ENCODE results near the gene FSTL5. TPM values are rescaled to one million over a fixed set of nuclear protein-coding genes. Genes with fewer than 3 reads are reported as not detected.

Gene FSTL5
- total RNA-seq, 1 experiment from 2014 or later, result 1.9 TPM

DNA sequence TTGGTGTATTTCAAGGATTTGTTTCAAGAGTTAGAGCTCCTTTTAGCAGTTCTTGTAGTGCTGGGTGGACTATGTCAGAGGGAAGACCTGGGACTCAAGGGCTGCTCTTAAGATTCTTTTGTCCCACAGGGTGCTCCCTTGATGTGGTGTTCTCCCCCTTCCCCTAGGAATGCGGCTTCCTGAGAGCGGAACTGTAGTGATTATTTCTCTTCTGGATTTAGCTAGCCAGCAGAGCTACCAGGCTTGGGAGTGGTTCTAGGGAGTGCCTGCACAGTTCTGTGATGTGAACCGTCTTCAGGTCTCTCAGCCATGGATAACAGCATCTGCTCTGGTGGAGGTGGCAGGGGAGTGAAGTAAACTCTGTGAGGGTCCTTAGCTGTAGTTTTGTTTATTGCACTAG lies 336.8 kb downstream of the FSTL5 start:
- Mint-ChIP-seq H3K27me3 (ENCODE audit: insufficient read depth, unreplicated experiment) (no peaks in the 10 kb centered on the region), H3K4me1 (ENCODE audit: low read depth, unreplicated experiment) (no peaks in the 10 kb centered on the region), H3K36me3 (ENCODE audit: insufficient read depth, unreplicated experiment) (no peaks in the 10 kb centered on the region), H3K9me3 (ENCODE audit: unreplicated experiment) (no peaks in the 10 kb centered on the region), H3K27ac (ENCODE audit: unreplicated experiment) (no peak overlapping the region), H3K4me3 (ENCODE audit: unreplicated experiment) (no peak overlapping the region)
- Histone ChIP-seq H3K27me3 (replicated peaks; ENCODE audit: control insufficient read depth, insufficient read depth, low read length) (no peaks in the 10 kb centered on the region), H3K4me3 (ENCODE audit: low read depth, low read length) (no peak overlapping the region), H3K4me1 (no peaks in the 10 kb centered on the region), H3K36me3 (ENCODE audit: control insufficient read depth, insufficient read depth, low read length) (no peaks in the 10 kb centered on the region), H3K9me3 (no peaks in the 10 kb centered on the region)
- POLR2A ChIA-PET, result no interaction called here
- BruUV-seq (replicated peaks), result no TSS peak
- CTCF ChIA-PET, result no interaction called here
- TF ChIP-seq CTCF (IDR thresholded peaks at IDR 0.05; ENCODE audit: insufficient read depth in 1 of 2, low read depth in 1 of 2, low read length in 1 of 2, severe bottlenecking in 1 of 2, unreplicated experiment in 1 of 2), result no peak
- DNase-seq, result no peak
- intact Hi-C loops (cut with micrococcal nuclease; ENCODE audit: unreplicated experiment), result no loop called here

- intact Hi-C loops (cut with micrococcal nuclease; ENCODE audit: unreplicated experiment), result no loop called here
- CTCF ChIA-PET, result no interaction called here
- TF ChIP-seq CTCF (IDR thresholded peaks at IDR 0.05; ENCODE audit: insufficient read depth in 1 of 2, low read depth in 1 of 2, low read length in 1 of 2, severe bottlenecking in 1 of 2, unreplicated experiment in 1 of 2), result no peak
- Mint-ChIP-seq H3K9me3 (ENCODE audit: unreplicated experiment) (no peaks in the 10 kb centered on the region), H3K36me3 (ENCODE audit: insufficient read depth, unreplicated experiment) (no peaks in the 10 kb centered on the region), H3K27ac (ENCODE audit: unreplicated experiment) (no peak overlapping the region), H3K4me3 (ENCODE audit: unreplicated experiment) (no peak overlapping the region), H3K4me1 (ENCODE audit: low read depth, unreplicated experiment) (no peaks in the 10 kb centered on the region), H3K27me3 (ENCODE audit: insufficient read depth, unreplicated experiment) (no peaks in the 10 kb centered on the region)
- H3K27me3 ChIP-seq (replicated peaks; ENCODE audit: control insufficient read depth, insufficient read depth, low read length), result no peaks in the 10 kb centered on the region
- DNase-seq, result no peak
- BruUV-seq (replicated peaks), result no TSS peak
- POLR2A ChIA-PET, result no interaction called here
- H3K4me3 ChIP-seq (ENCODE audit: low read depth, low read length), result no peak overlapping the region
- H3K36me3 ChIP-seq (ENCODE audit: control insufficient read depth, insufficient read depth, low read length), result no peaks in the 10 kb centered on the region
- H3K9me3 ChIP-seq, result no peaks in the 10 kb centered on the region
- H3K4me1 ChIP-seq, result no peaks in the 10 kb centered on the region
These were observed 340.4 kb downstream of the FSTL5 start for GRCh38 chr4:161823450-161823849.

- H3K4me3 Mint-ChIP-seq (ENCODE audit: unreplicated experiment), result no peak overlapping the region
- Histone ChIP-seq H3K4me1 (no peaks in the 10 kb centered on the region), H3K27me3 (replicated peaks; ENCODE audit: control insufficient read depth, insufficient read depth, low read length) (no peaks in the 10 kb centered on the region), H3K9me3 (no peaks in the 10 kb centered on the region), H3K36me3 (ENCODE audit: control insufficient read depth, insufficient read depth, low read length) (no peaks in the 10 kb centered on the region), H3K4me3 (ENCODE audit: low read depth, low read length) (no peak overlapping the region)
- ChIA-PET CTCF (no interaction called here), POLR2A (no interaction called here)
- no peak for DNase-seq
- no TSS peak for BruUV-seq (replicated peaks)
- no peaks in the 10 kb centered on the region for H3K36me3 Mint-ChIP-seq (ENCODE audit: insufficient read depth, unreplicated experiment)
- H3K27me3 Mint-ChIP-seq (ENCODE audit: insufficient read depth, unreplicated experiment), result no peaks in the 10 kb centered on the region
- intact Hi-C loops (cut with micrococcal nuclease; ENCODE audit: unreplicated experiment), result no loop called here
- no peak for TF ChIP-seq CTCF (IDR thresholded peaks at IDR 0.05; ENCODE audit: insufficient read depth in 1 of 2, low read depth in 1 of 2, low read length in 1 of 2, severe bottlenecking in 1 of 2, unreplicated experiment in 1 of 2)
- H3K4me1 Mint-ChIP-seq (ENCODE audit: low read depth, unreplicated experiment), result no peaks in the 10 kb centered on the region
- H3K27ac Mint-ChIP-seq (ENCODE audit: unreplicated experiment), result no peak overlapping the region
- H3K9me3 Mint-ChIP-seq (ENCODE audit: unreplicated experiment), result no peaks in the 10 kb centered on the region
These were observed 341.6 kb downstream of the FSTL5 start for GRCh38 chr4:161822174-161822573.
